SK-N-SH (cell line): ENCODE results near the gene SLC25A41. TPM values are rescaled to one million over a fixed set of nuclear protein-coding genes. Genes with fewer than 3 reads are reported as not detected.
A peak's percentile ranks its signal among the peaks of the same experiment; 100 is the strongest.

Experiments used
- CTCF ChIA-PET: fragments of 300-600, 350-600 bp; formaldehyde crosslinking; extraction: SDS; loops from one replicate; lab custom pipeline; 2021; lab: Yijun Ruan, JAX
- POLR2A ChIA-PET: fragments of 350-600 bp; sonication (Branson Sonifier 250); formaldehyde crosslinking; extraction: SDS; loops from one replicate; lab custom pipeline; 2020; ENCODE audit warnings: antibody characterized with exemption, inconsistent platforms; lab: Yijun Ruan, JAX
- DNase-seq: peaks from one replicate; pipeline ENCODE4 v3.0.0; 2012
- H2AFZ ChIP-seq: fragments of 200-600 bp; sonication (generic); 2 replicates; pipeline ENCODE4 v1.8.1; 2016; ENCODE audit warnings: antibody characterized with exemption, mild to moderate bottlenecking, low read depth
- H3F3A ChIP-seq: fragments of 200-600 bp; sonication (generic); replicated peaks from 2 replicates; pipeline ENCODE3; 2016; ENCODE audit warnings: antibody characterized with exemption, mild to moderate bottlenecking; ENCODE audit not compliant: insufficient read depth
- H3K27ac ChIP-seq, 2 experiments: fragments of 200-500 bp in 1 of 2; fragments of 200-600 bp in 1 of 2; sonication (Bioruptor generic) in 1 of 2; sonication (generic), shearing (Covaris generic) in 1 of 2; 2 replicates each; pipeline versions ENCODE4 v1.5.1 to v1.6.1; 2014 to 2016; ENCODE audit warnings: low read depth in 2 of 2, inconsistent platforms in 1 of 2, low read length in 1 of 2, mild to moderate bottlenecking in 1 of 2, mixed read lengths in 1 of 2
- H3K27me3 ChIP-seq: fragments of 200-600 bp; sonication (generic), shearing (Covaris generic); 2 replicates; pipeline ENCODE4 v1.6.1; 2016; ENCODE audit warnings: mixed run types; ENCODE audit not compliant: insufficient read depth
- H3K36me3 ChIP-seq, 2 experiments: fragments of 200-500 bp in 1 of 2; fragments of 200-600 bp in 1 of 2; sonication (Bioruptor generic) in 1 of 2; sonication (generic) in 1 of 2; replicated peaks in 1 of 2; 2 replicates each; pipeline versions ENCODE3 to v1.5.1; 2014 to 2016; ENCODE audit warnings: low read length in 1 of 2, mild to moderate bottlenecking in 1 of 2; ENCODE audit not compliant: insufficient read depth in 2 of 2, control insufficient read depth in 1 of 2
- H3K4me1 ChIP-seq, 2 experiments: fragments of 200-500 bp in 1 of 2; fragments of 200-600 bp in 1 of 2; sonication (Bioruptor generic) in 1 of 2; sonication (generic), shearing (Covaris generic) in 1 of 2; 2 replicates each; pipeline versions ENCODE4 v1.5.1 to v1.6.1; 2014 to 2016; ENCODE audit warnings: low read depth in 1 of 2, low read length in 1 of 2, mixed run types in 1 of 2; ENCODE audit not compliant: insufficient read depth in 2 of 2, control insufficient read depth in 1 of 2
- H3K4me2 ChIP-seq: fragments of 200-600 bp; sonication (generic), shearing (Covaris generic); 2 replicates; pipeline ENCODE4 v1.6.1; 2017; ENCODE audit warnings: mixed run types
- H3K4me3 ChIP-seq, 2 experiments: fragments of 200-500 bp in 1 of 2; fragments of 200-600 bp in 1 of 2; sonication (Bioruptor generic) in 1 of 2; sonication (generic), shearing (Covaris generic) in 1 of 2; 2 replicates each; pipeline versions ENCODE4 v1.5.1 to v1.8.1; 2014 to 2016; ENCODE audit warnings: low read depth in 2 of 2, inconsistent platforms in 1 of 2, low read length in 1 of 2, mild to moderate bottlenecking in 1 of 2, mixed read lengths in 1 of 2, moderate library complexity in 1 of 2
- H3K79me2 ChIP-seq: fragments of 200-600 bp; sonication (generic); 2 replicates; pipeline ENCODE4 v1.8.1; 2017; ENCODE audit warnings: mild to moderate bottlenecking; ENCODE audit not compliant: insufficient read depth
- H3K9ac ChIP-seq: fragments of 200-600 bp; sonication (generic); 2 replicates; pipeline ENCODE4 v1.6.1; 2017; ENCODE audit warnings: mixed run types
- H3K9me2 ChIP-seq: fragments of 200-600 bp; sonication (generic); 2 replicates; pipeline ENCODE4 v1.6.1; 2017; ENCODE audit warnings: mixed run types
- H3K9me3 ChIP-seq: fragments of 200-600 bp; sonication (generic); 2 replicates; pipeline ENCODE4 v1.6.1; 2017; ENCODE audit warnings: mixed run types, mild to moderate bottlenecking, moderate library complexity
- H4K20me1 ChIP-seq: fragments of 200-600 bp; sonication (generic); 2 replicates; pipeline ENCODE4 v1.6.1; 2017; ENCODE audit warnings: mild to moderate bottlenecking, mixed run types; ENCODE audit not compliant: insufficient read depth
- CTCF ChIP-seq: fragments of 200-600 bp; sonication (generic); IDR thresholded peaks from 2 replicates; pipeline ENCODE4 v1.6.1; 2017; ENCODE audit warnings: antibody characterized with exemption, mild to moderate bottlenecking, moderate library complexity
- EP300 ChIP-seq, 2 experiments: IDR thresholded peaks; 2 replicates each; pipeline versions ENCODE4 v1.4.0 to v1.6.1; 2012; ENCODE audit warnings: borderline replicate concordance in 1 of 2, low read depth in 1 of 2, low read length in 1 of 2
- EZH2phosphoT487 ChIP-seq: fragments of 200-600 bp; sonication (generic); IDR thresholded peaks from 2 replicates; pipeline ENCODE4 v1.6.1; 2017; ENCODE audit warnings: low read depth, mixed run types, mild to moderate bottlenecking, antibody characterized with exemption, moderate library complexity, borderline replicate concordance
- FOSL2 ChIP-seq: IDR thresholded peaks from 2 replicates; pipeline ENCODE4 v1.4.0; 2012; ENCODE audit warnings: low read depth, mild to moderate bottlenecking, moderate library complexity, borderline replicate concordance
- GATA2 ChIP-seq: sonication (generic); formaldehyde crosslinking; IDR thresholded peaks from 2 replicates; pipeline ENCODE4 v1.5.0; 2020; ENCODE audit warnings: mild to moderate bottlenecking, missing genetic modification reagents
- JUND ChIP-seq: IDR thresholded peaks from 2 replicates; pipeline ENCODE4 v1.4.0; 2012
- MAX ChIP-seq: IDR thresholded peaks from 2 replicates; pipeline ENCODE4 v1.4.0; 2012; ENCODE audit warnings: low read depth
- NFIC ChIP-seq: IDR thresholded peaks from 2 replicates; pipeline ENCODE4 v1.4.0; 2012; ENCODE audit warnings: borderline replicate concordance
- NRF1 ChIP-seq: IDR thresholded peaks from 2 replicates; pipeline ENCODE4 v1.6.1; 2012; ENCODE audit warnings: low read depth, mild to moderate bottlenecking, low read length
- SIN3A ChIP-seq: IDR thresholded peaks from 2 replicates; pipeline ENCODE4 v1.6.1; 2012; ENCODE audit warnings: low read depth, mild to moderate bottlenecking, low read length, moderate library complexity, borderline replicate concordance
- SMC3 ChIP-seq: IDR thresholded peaks from 2 replicates; pipeline ENCODE4 v1.6.1; 2012; ENCODE audit warnings: low read depth, low read length, improper control_type of control experiment
- TAF1 ChIP-seq: IDR thresholded peaks from 2 replicates; pipeline ENCODE4 v1.6.1; 2012; ENCODE audit warnings: low read depth, mild to moderate bottlenecking, low read length, moderate library complexity, borderline replicate concordance
- USF1 ChIP-seq: IDR thresholded peaks from 2 replicates; pipeline ENCODE4 v1.4.0; 2012; ENCODE audit warnings: low read depth, borderline replicate concordance
- YY1 ChIP-seq: IDR thresholded peaks from 2 replicates; pipeline ENCODE4 v1.4.0; 2012; ENCODE audit warnings: low read depth, mild to moderate bottlenecking
- WGBS: methylation state at CpG from one replicate; pipeline ENCODE4 v1.1.6; 2017; ENCODE audit warnings: low lambda C conversion rate; 5-methylcytosine and 5-hydroxymethylcytosine counted together
- polyA plus RNA-seq, 3 experiments: library from polyadenylated mRNA; depleted of rRNA; stranded (reverse); fragments of >200 nt; gene quantifications; 2 replicates each; pipeline ENCODE4 v1.2.3, GENCODE V29; 2012

Gene SLC25A41
- polyA plus RNA-seq, 1 of the 3 experiments (the other 2 are of a cell fraction) = 0.12 TPM

- Histone ChIP-seq H3K27me3 (no peaks in the 10 kb centered on the region), H3K4me3 (no peak overlapping the region), H3K9me2 (no peaks in the 10 kb centered on the region), H3K9me3 (no peaks in the 10 kb centered on the region), H3F3A (no peaks in the 10 kb centered on the region), H3K9ac (no peak overlapping the region), H3K36me3 (peaks cover 20 to 60% of the 10 kb centered on the region in 2 experiments), H3K27ac (no peak overlapping the region), H4K20me1 (peaks cover 26% of the 10 kb centered on the region), H3K4me1 (no peaks in the 10 kb centered on the region), H3K4me2 (no peak overlapping the region), H3K79me2 (peaks cover 20% of the 10 kb centered on the region; the same call in 1 of the 2 replicates), H2AFZ (no peak overlapping the region)
- CTCF ChIA-PET = no interaction called here
- POLR2A ChIA-PET = no interaction called here
- WGBS = 95% methylated on average over 29 of the region's 47 CpGs
- TF ChIP-seq NRF1 = no peak
- peak; percentile 36 for DNase-seq
Measured at GRCh38 chr19:6414793-6415590, 18.6 kb downstream of the SLC25A41 start.

GRCh38 chr19:6413721-6414643, 19.6 kb downstream of the SLC25A41 start:
- WGBS = 85% methylated on average over 41 of the region's 42 CpGs
- H3K9me2 ChIP-seq = no peaks in the 10 kb centered on the region
- H3K27me3 ChIP-seq = no peaks in the 10 kb centered on the region
- no peak overlapping the region for H3K9ac ChIP-seq
- H2AFZ ChIP-seq = no peak overlapping the region
- no peaks in the 10 kb centered on the region for H3F3A ChIP-seq
- H4K20me1 ChIP-seq = peaks cover 16% of the 10 kb centered on the region; the same call in 1 of the 2 replicates
- peaks cover 10% of the 10 kb centered on the region; the same call in 1 of the 2 replicates for H3K79me2 ChIP-seq
- ChIA-PET POLR2A (no interaction called here), CTCF (no interaction called here)
- H3K9me3 ChIP-seq = no peaks in the 10 kb centered on the region
- peak; percentile 35 for DNase-seq
- no peak for TF ChIP-seq JUND
- no peak for TF ChIP-seq FOSL2
- TF ChIP-seq TAF1 = no peak
- TF ChIP-seq GATA2 = no peak
- no peak for TF ChIP-seq MAX
- no peak for TF ChIP-seq SMC3
- no peak for TF ChIP-seq EP300 (IDR thresholded peaks at IDR 0.05; ENCODE audit: borderline replicate concordance in 1 of 2, low read depth in 1 of 2, low read length in 1 of 2)
- TF ChIP-seq USF1 = no peak
- TF ChIP-seq SIN3A = no peak
- no peak for TF ChIP-seq YY1
- TF ChIP-seq EZH2phosphoT487 = no peak
- TF ChIP-seq NFIC = no peak
- TF ChIP-seq CTCF = no peak
- no peaks in the 10 kb centered on the region for H3K4me1 ChIP-seq
- H3K27ac ChIP-seq = no peak overlapping the region
- H3K4me2 ChIP-seq = no peak overlapping the region
- H3K4me3 ChIP-seq = no peak overlapping the region
- peaks cover 17 to 51% of the 10 kb centered on the region in 2 experiments for H3K36me3 ChIP-seq
